Esophagus (tissue), 2 donors: ENCODE results near the gene NPY5R. TPM values are rescaled to one million over a fixed set of nuclear protein-coding genes. Genes with fewer than 3 reads are reported as not detected.

ENCODE experiments used
- H3K27ac ChIP-seq, 2 donors: one replicate each; pipeline ENCODE4 v1.5.1; 2013; ENCODE audit warnings: low read depth in 2 of 2, mild to moderate bottlenecking in 2 of 2, inconsistent platforms in 1 of 2, low read length in 1 of 2, moderate library complexity in 1 of 2
- H3K27me3 ChIP-seq, 2 donors: one replicate each; pipeline ENCODE4 v1.6.1; 2013; ENCODE audit warnings: low read length in 2 of 2, control low read depth in 1 of 2, mild to moderate bottlenecking in 1 of 2; ENCODE audit not compliant: insufficient read depth in 2 of 2, control insufficient read depth in 1 of 2
- H3K36me3 ChIP-seq, 2 donors: one replicate each; pipeline ENCODE4 v1.6.1; 2013; ENCODE audit warnings: low read length in 1 of 2; ENCODE audit not compliant: control insufficient read depth in 2 of 2, insufficient read depth in 2 of 2
- H3K4me1 ChIP-seq, 2 donors: one replicate each; pipeline ENCODE4 v1.6.1; 2013; ENCODE audit warnings: low read length in 1 of 2; ENCODE audit not compliant: control insufficient read depth in 2 of 2, insufficient read depth in 2 of 2
- H3K4me3 ChIP-seq, 2 donors: one replicate each; pipeline ENCODE4 v1.5.1; 2013; ENCODE audit warnings: low read length in 2 of 2, mild to moderate bottlenecking in 2 of 2, low read depth in 1 of 2, moderate library complexity in 1 of 2
- H3K9me3 ChIP-seq, 2 donors: one replicate each; pipeline ENCODE4 v1.6.1; 2013; ENCODE audit warnings: mild to moderate bottlenecking in 2 of 2, low read depth in 1 of 2, low read length in 1 of 2, moderate library complexity in 1 of 2; ENCODE audit not compliant: control insufficient read depth in 2 of 2, insufficient read depth in 1 of 2
- WGBS, 2 donors: extraction: QIAGEN DNeasy Blood & Tissue Kit; methylation state at CpG; one replicate each; pipeline ENCODE4 v1.1.7; 2013; 5-methylcytosine and 5-hydroxymethylcytosine counted together
- polyA plus RNA-seq, 2 donors: library from polyadenylated mRNA; stranded (reverse); fragments of 200-250 nt; gene quantifications; one replicate each; pipeline ENCODE4 v1.2.3, GENCODE V29; 2013
- donor health status: healthy with polysubstance abuse.
- donor health status: Bipolar disorder and iron deficiency.

NPY5R gene
- polyA plus RNA-seq: under 1 TPM in 1 of 2 donors, not detected in 1; 0.04 TPM

DNA sequence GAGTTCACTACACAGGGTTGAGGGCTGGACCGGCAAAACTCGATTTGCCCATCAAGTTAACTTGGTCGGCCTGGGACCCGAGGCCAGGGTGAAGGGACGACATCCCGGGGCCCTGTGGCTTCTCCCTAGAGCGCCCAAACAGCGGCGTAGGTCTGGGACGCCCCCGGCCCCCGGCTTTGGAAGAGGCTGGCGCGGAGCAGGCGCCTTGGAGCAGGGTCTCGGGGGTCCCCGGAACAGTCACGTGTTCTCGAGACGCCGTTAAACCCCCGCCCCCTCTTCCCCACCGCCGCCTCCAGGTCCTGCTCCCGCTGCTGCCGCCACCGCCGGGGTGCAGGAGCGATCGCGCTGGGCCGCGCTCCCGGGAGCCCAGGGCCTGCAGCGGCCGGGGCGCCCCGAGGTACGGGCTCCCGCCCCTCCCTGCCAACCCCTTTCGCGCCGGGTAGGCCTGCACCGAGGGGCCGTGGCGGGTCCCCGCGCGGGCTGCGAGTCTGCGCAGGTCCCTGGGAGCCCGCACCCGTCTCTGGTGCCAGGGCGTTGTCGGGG, at the start of gene NPY5R:
TSS of gene NPY5R (plus strand) at position 289 of the 543 bp plus-strand sequence. CDS start 6,382 bp downstream, outside the sequence.
- WGBS, 2 donors: 2 to 3% methylated on average over 45 to 55 of the region's 55 CpGs
- Histone ChIP-seq H3K27ac (no peak within 1 kb of the TSS), H3K4me1 (peaks cover 0 to 4% of the 10 kb centered on the region in 2 donors), H3K27me3 (peaks cover 0 to 14% of the 10 kb centered on the region in 2 donors), H3K36me3 (no peaks in the 10 kb centered on the region), H3K4me3 (peak within 1 kb of the TSS; percentile 16 to 33), H3K9me3 (no peaks in the 10 kb centered on the region)

DNA sequence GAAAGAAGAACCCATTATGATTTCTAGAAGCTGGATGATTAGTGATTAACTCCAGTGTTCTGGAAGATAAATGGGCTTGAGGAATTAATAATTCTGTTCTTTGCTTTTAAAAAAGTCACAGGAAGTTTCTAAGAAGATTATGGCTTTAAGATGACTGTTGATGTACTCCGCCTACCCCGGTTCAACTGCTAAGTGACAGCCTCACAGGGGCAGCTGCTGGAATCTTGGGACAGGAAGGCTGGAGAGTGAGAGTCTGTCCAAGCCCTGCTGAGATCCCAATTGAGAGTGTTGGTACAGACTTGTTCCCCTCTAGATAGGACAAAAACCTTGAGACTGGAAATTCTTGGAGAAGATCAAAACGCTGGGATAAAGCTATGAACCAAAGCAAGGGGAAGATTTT, 48.6 kb upstream of the NPY5R start:
- no peaks in the 10 kb centered on the region for H3K36me3 ChIP-seq
- H3K9me3 ChIP-seq: no peaks in the 10 kb centered on the region
- no peaks in the 10 kb centered on the region for H3K27me3 ChIP-seq
- WGBS, 2 donors: 76 to 79% methylated on average over 3 of the region's 3 CpGs
- no peak overlapping the region for H3K27ac ChIP-seq
- H3K4me1 ChIP-seq: no peaks in the 10 kb centered on the region
- no peak overlapping the region for H3K4me3 ChIP-seq

DNA sequence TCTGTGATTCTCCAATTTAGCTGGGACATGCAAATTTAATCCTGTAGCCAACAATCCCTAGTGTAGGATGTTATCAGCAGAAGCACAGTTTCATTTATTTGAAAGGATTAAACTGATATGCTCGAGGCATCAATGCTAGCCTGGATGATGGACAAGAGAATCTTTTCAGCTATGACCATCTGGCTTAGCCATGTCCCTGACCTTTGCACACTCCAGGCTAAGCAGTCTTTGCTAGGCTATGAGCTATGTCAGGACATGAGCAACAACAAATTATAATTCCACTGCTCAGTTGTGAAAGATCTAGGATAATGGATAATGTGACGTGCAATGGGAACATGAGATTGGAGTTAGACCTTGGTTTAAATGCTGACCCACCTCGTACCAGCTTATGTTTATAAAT, 43.2 kb upstream of the NPY5R start:
- Histone ChIP-seq H3K4me3 (no peak overlapping the region), H3K4me1 (no peaks in the 10 kb centered on the region), H3K27me3 (no peaks in the 10 kb centered on the region), H3K27ac (no peak overlapping the region), H3K36me3 (no peaks in the 10 kb centered on the region), H3K9me3 (peaks cover 0 to 2% of the 10 kb centered on the region in 2 donors)
- WGBS, 2 donors: 62% methylated on average over 3 of the region's 3 CpGs

DNA sequence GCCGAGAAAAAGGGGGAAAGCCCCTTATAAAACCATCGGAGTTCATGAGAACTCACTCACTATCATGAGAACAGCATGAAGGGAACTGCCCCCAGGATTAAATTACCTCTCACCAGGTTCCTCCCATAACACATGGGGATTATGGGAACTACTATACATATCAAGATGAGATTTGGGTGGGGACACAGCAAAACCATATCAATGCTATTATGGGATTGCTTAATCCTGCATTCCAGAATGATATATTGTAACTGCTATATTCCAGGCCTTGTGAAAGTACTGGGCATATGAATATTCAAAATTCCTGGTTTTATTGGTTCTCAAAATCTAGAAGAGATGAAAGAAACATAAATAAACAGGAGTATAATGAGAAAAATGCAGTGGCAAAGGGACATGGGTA, 40.6 kb upstream of the NPY5R start:
- Histone ChIP-seq H3K27me3 (no peaks in the 10 kb centered on the region), H3K4me1 (no peaks in the 10 kb centered on the region), H3K27ac (no peak overlapping the region), H3K4me3 (no peak overlapping the region), H3K36me3 (no peaks in the 10 kb centered on the region), H3K9me3 (peaks cover 0 to 2% of the 10 kb centered on the region in 2 donors)
- 89% methylated on average over 2 of the region's 2 CpGs for WGBS, 2 donors

DNA sequence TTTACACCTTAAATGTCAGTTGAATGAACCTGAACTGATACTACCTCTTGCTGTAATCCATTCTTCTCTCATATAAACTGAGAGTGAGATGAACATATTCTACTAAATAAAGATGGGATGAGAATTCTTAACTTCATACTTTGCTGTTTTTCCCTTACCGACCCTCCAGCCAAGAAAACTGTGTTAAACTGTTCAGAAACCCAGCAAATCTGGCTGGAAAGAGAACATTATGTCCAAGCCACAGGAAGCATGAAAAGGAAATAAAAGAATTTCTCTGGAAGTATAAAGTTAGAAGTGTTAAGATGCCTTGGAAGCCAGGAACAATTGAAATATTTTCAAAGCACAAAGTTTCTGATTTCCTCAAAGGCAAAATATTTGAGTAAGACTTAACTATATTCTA, 34.2 kb upstream of the NPY5R start:
- Histone ChIP-seq H3K27ac (no peak overlapping the region), H3K36me3 (no peaks in the 10 kb centered on the region), H3K4me1 (no peaks in the 10 kb centered on the region), H3K4me3 (no peak overlapping the region), H3K9me3 (no peaks in the 10 kb centered on the region), H3K27me3 (no peaks in the 10 kb centered on the region)
- WGBS, 2 donors: 75 to 77% methylated on average over 1 of the region's 1 CpG

DNA sequence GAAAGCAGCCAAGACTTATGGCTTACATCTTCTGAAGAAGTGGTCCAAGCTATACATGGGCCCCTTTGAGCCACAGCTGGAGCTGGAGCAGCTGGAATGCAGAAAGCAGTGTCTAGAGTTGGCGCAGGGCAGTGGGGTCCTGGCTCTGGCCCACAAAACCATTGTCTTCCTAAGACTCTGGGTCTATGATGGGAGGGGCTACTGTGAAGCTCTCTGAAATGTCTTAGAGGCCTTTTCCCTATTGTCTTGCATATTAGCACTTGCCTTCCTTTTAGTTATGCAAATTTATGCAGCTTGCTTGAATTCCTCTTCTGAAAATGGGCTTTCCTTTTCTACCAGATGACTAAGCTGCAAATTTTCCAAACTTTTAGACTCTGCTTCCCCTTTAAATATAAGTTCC, 26.6 kb upstream of the NPY5R start:
- peaks cover 0 to 7% of the 10 kb centered on the region in 2 donors for H3K9me3 ChIP-seq
- no peak overlapping the region for H3K4me3 ChIP-seq
- H3K27ac ChIP-seq: no peak overlapping the region
- H3K4me1 ChIP-seq: no peaks in the 10 kb centered on the region
- WGBS, 2 donors: 1 to 44% methylated on average over 1 of the region's 1 CpG
- no peaks in the 10 kb centered on the region for H3K27me3 ChIP-seq
- no peaks in the 10 kb centered on the region for H3K36me3 ChIP-seq

DNA sequence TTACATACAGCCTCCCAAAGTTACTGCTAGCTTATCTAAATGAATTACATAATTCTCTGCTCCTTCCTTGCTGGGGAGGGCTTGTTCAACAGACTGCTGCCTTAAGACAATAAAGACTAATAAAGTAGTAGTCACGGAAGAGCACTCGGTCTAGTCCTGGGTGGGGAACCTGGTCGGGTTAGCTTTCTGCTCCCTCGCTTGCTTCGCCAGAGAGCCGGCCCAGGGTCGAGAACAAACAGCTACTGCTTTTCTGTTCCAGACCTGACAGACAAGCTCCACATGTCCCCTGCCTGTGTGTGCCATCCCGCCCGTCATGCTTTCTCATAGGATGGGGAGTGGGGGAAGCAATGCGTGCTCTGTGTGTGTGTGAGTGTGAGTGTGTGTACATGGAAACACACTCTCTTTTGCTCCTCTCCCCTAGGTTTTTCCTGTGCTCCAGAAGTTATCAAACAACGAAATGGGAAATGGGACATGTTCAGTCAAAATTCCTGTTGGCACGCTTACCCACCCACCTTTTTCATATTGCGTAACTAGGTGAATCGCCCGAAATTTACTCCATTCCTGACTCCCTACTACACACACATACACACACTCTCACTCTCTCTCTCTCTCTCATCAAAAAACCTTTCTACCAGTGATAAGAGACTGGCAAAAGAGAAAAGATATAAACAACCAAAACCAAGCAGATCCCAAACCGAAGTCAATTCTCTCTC, 12.6 kb upstream of the NPY5R start:
- 29 to 32% methylated on average over 16 of the region's 16 CpGs for WGBS, 2 donors
- Histone ChIP-seq H3K9me3 (no peaks in the 10 kb centered on the region), H3K4me1 (no peaks in the 10 kb centered on the region), H3K27me3 (peaks cover 2 to 3% of the 10 kb centered on the region in 2 donors), H3K4me3 (peak overlapping the region; percentile 27 to 37), H3K27ac (no peak overlapping the region), H3K36me3 (no peaks in the 10 kb centered on the region)

DNA sequence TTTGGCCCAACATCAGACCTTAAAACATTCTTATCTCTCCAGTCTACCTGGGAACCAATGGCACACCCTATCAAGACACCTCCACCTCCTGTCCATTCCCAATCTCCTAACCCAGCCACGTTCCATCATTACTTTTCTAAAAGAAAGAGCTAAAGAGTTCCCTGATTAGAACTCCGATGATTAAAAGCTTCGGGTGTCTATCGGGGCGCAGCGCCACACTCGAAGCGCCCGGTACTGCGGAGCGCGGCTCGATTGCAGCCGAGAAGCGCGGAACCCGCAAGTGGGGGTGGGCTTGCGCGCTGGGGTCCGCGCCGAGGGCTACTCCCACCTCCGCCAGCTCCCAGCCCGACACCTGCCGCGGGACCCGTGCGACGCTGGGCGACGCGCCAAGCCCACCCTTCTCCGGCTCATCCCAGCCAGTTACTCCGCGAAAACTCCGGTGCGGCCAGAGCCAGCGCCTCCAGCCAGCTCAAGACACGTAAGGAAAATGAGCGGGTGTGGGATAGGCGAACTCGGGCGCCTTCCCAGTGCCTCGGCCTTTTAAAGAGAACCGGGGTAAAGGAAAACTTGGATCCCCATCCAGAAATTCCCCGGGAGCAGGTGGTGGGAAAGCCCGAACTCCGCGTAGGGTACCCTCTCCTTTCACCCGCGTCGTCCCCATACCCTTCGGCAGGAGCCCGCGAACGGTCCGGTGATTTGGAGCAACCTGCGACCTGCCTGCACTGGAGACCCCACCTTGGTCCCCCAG, 11.9 kb upstream of the NPY5R start:
- H3K27me3 ChIP-seq: peaks cover 2 to 3% of the 10 kb centered on the region in 2 donors
- WGBS, 2 donors: 3 to 4% methylated on average over 58 of the region's 58 CpGs
- H3K9me3 ChIP-seq: no peaks in the 10 kb centered on the region
- H3K4me3 ChIP-seq: peak overlapping the region; percentile 37 to 40
- no peak overlapping the region for H3K27ac ChIP-seq
- no peaks in the 10 kb centered on the region for H3K36me3 ChIP-seq
- no peaks in the 10 kb centered on the region for H3K4me1 ChIP-seq

DNA sequence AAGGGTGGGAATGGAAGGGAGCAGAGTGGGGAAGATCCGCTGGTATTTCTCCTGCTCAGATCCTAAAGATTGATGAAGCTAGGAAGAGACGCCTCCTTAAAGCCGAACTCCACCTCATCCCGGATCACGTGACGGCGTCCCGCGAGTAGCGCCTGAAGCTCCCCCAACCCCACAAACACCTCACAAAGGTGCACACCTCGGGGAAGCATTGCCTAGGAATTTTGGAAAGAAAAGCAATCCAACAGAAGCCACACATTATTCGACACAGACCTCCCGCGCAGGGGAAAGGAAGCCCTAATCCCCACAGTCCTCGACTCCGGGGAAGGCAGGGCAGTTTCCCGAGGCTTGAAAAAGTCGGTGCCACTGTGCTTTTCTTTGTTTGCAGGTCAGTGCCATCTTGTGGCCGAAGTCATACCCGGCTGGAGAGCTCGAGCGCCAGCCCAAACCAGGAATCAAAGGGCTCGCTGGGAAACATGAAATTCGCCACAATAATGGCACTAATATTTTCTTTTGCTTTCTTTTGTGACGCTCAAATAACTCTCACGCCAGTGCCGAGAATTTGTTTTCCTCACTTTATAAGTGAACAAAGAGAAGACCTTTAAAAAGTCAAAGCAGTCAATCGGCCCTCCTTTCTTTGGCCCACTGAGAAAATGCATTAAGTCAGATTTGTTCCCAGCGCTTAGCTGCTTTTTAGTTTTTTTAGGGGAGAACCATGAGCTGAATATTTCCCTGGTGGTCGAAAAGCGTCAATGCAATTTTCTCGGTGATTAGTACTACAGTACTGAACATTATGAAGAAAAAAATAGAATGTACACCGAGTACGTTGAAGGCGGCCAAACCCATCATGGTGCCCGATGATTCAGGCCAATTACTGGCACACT, 10.9 kb upstream of the NPY5R start, which contains the start of gene NPY1R:
TSS of gene NPY1R (minus strand) at position 71 of the 881 bp plus-strand sequence. CDS start 6,042 bp downstream, outside the sequence.
- H3K27me3 ChIP-seq: peaks cover 2 to 3% of the 10 kb centered on the region in 2 donors
- WGBS, 2 donors: 8 to 10% methylated on average over 36 of the region's 36 CpGs

More for the DNA sequence above, 10.9 kb upstream of the NPY5R start, which contains the start of gene NPY1R:
- peak within 1 kb of the TSS; percentile 37 to 40 for H3K4me3 ChIP-seq
- no peak within 1 kb of the TSS for H3K27ac ChIP-seq
- no peaks in the 10 kb centered on the region for H3K4me1 ChIP-seq
- H3K36me3 ChIP-seq: no peaks in the 10 kb centered on the region
- no peaks in the 10 kb centered on the region for H3K9me3 ChIP-seq
